Endothelial cell of umbilical vein (primary cell): ENCODE measurements around the gene AFTPH.

ENCODE experiments used
- EZH2 ChIP-seq: IDR thresholded peaks from 2 replicates; pipeline ENCODE4 v1.6.1; 2012; ENCODE audit warnings: borderline replicate concordance, low read depth, mild to moderate bottlenecking, moderate library complexity, low read length, inconsistent platforms; ENCODE audit not compliant: severe bottlenecking
- POLR2A ChIP-seq: IDR thresholded peaks from 2 replicates; pipeline ENCODE4 v1.6.1; 2012; ENCODE audit warnings: low read depth, mild to moderate bottlenecking, control low read depth, low read length
- POLR2AphosphoS5 ChIP-seq: IDR thresholded peaks from 2 replicates; pipeline ENCODE4 v1.6.1; 2012; ENCODE audit warnings: low read depth, mild to moderate bottlenecking, control low read depth, low read length, moderate library complexity; ENCODE audit not compliant: insufficient read depth
- TF ChIP-seq, protein P1 (sequence below), 2 donors: IDR thresholded peaks; 1 replicate in 1 of 2; 2 replicates in 1 of 2; pipeline ENCODE4 v1.5.1; 2011; ENCODE audit warnings: low read length in 2 of 2, mild to moderate bottlenecking in 2 of 2, moderate library complexity in 2 of 2, control low read depth in 1 of 2, inconsistent platforms in 1 of 2, low read depth in 1 of 2; ENCODE audit not compliant: insufficient read depth in 1 of 2; ENCODE audit errors: extremely low read depth in 1 of 2
- TF ChIP-seq, protein P2 (sequence below): IDR thresholded peaks from 2 replicates; pipeline ENCODE4 v1.6.1; 2011; ENCODE audit not compliant: insufficient read depth, insufficient read length

DNA sequence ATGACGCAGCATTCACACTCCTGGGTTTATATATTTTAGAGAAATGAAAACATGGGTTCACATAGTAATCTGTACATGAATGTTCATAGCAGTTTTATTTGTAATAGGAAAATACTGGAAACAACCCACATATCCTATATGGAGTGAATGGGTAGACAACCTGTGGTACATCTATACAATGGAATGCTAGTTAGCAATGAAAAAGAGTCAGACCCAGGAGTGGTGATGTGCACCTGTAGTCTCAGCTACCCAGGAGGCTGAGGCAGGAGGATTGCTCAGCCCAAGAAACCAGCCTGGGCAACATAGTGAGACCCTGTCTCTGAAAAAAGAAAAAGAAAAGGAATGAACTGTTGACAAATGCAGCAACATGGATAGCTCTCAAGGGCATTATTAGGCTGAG, 25.9 kb downstream of the AFTPH start:
- no peak for TF ChIP-seq POLR2A
- TF ChIP-seq, protein P1, sequence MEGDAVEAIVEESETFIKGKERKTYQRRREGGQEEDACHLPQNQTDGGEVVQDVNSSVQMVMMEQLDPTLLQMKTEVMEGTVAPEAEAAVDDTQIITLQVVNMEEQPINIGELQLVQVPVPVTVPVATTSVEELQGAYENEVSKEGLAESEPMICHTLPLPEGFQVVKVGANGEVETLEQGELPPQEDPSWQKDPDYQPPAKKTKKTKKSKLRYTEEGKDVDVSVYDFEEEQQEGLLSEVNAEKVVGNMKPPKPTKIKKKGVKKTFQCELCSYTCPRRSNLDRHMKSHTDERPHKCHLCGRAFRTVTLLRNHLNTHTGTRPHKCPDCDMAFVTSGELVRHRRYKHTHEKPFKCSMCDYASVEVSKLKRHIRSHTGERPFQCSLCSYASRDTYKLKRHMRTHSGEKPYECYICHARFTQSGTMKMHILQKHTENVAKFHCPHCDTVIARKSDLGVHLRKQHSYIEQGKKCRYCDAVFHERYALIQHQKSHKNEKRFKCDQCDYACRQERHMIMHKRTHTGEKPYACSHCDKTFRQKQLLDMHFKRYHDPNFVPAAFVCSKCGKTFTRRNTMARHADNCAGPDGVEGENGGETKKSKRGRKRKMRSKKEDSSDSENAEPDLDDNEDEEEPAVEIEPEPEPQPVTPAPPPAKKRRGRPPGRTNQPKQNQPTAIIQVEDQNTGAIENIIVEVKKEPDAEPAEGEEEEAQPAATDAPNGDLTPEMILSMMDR (IDR thresholded peaks at IDR 0.05; ENCODE audit: extremely low read depth in 1 of 2, insufficient read depth in 1 of 2, low read depth in 1 of 2, low read length in 2 of 2) = no peak
- TF ChIP-seq EZH2 = no peak
- TF ChIP-seq, protein P2, sequence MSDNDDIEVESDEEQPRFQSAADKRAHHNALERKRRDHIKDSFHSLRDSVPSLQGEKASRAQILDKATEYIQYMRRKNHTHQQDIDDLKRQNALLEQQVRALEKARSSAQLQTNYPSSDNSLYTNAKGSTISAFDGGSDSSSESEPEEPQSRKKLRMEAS = no peak
- no peak for TF ChIP-seq POLR2AphosphoS5
